Fibroblast of lung (primary cell): ENCODE results near the gene CD109.

ENCODE experiments used
- EZH2 ChIP-seq: IDR thresholded peaks from 2 replicates; pipeline ENCODE4 v1.5.1; 2012; ENCODE audit warnings: low read length, control low read depth, mild to moderate bottlenecking; ENCODE audit errors: missing control alignments
- TF ChIP-seq, protein P1 (sequence below), 2 donors: IDR thresholded peaks in 1 of 2; conservative IDR thresholded peaks in 1 of 2; 1 replicate in 1 of 2; 2 replicates in 1 of 2; pipeline ENCODE4 v1.5.1; 2011 to 2012; ENCODE audit warnings: low read length in 2 of 2, control low read depth in 1 of 2, inconsistent platforms in 1 of 2, low read depth in 1 of 2, mild to moderate bottlenecking in 1 of 2

DNA sequence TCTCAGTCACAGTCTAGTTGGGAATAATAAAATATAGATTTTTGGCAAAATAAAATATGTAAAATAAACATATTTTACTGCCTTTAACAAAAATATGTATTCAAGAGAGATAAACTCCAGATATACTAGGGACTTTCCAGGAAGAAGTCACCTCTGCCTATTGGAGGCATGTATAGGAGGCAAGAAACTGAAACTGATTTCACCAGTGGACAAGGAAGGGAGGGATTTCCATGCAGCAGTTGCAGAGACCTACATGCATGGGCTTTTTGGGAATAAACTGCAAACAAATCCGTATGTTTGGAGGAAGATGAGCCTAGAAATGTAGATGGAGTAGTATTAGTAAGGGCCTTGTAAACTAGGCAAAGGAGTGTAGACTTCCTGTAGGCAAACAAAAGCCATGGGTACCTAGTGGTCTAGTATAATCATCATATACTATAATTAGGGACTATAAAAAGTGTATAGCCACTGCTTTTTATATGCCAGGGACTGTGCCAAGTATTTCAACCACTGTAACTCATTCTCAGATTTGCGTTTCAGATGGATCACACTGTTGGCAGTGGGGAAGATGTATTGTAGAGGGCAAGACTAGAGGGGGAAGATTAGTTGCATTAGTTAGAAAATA is 38.9 kb downstream of the CD109 start:
- TF ChIP-seq, protein P1, sequence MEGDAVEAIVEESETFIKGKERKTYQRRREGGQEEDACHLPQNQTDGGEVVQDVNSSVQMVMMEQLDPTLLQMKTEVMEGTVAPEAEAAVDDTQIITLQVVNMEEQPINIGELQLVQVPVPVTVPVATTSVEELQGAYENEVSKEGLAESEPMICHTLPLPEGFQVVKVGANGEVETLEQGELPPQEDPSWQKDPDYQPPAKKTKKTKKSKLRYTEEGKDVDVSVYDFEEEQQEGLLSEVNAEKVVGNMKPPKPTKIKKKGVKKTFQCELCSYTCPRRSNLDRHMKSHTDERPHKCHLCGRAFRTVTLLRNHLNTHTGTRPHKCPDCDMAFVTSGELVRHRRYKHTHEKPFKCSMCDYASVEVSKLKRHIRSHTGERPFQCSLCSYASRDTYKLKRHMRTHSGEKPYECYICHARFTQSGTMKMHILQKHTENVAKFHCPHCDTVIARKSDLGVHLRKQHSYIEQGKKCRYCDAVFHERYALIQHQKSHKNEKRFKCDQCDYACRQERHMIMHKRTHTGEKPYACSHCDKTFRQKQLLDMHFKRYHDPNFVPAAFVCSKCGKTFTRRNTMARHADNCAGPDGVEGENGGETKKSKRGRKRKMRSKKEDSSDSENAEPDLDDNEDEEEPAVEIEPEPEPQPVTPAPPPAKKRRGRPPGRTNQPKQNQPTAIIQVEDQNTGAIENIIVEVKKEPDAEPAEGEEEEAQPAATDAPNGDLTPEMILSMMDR (conservative IDR thresholded peaks at IDR 0.05 in 1 of 2, IDR thresholded peaks at IDR 0.05 in 1 of 2; ENCODE audit: low read depth in 1 of 2, low read length in 2 of 2) = no peak
- no peak for TF ChIP-seq EZH2
